ENCODE data around the gene RELN.
"Not testable (repeated sequence)": the region's sequence is repeated elsewhere in the genome, so short reads cannot be mapped to it uniquely, and the experiment has no call there.

The RELN gene

GRCh38 chr7:103989200-103989784 is at the start of gene RELN:
RELN (minus strand) TSS chr7:103989658; CDS start chr7:103989356, 302 bp downstream.
- H3K36me3 Mint-ChIP-seq (ENCODE audit: low read depth): no peaks in the 10 kb centered on the region
- peaks cover 12% of the 10 kb centered on the region for H3K4me1 Mint-ChIP-seq (ENCODE audit: low read depth)
- H3K27ac Mint-ChIP-seq: no peak within 1 kb of the TSS
- H3K4me3 Mint-ChIP-seq: peak within 1 kb of the TSS; percentile 54
- no peaks in the 10 kb centered on the region for H3K9me3 Mint-ChIP-seq
- H3K27me3 Mint-ChIP-seq: peaks cover 65% of the 10 kb centered on the region

GRCh38 chr7:104038136-104038535 is 48.7 kb upstream of the RELN start:
- no peak overlapping the region for H3K27ac Mint-ChIP-seq
- no peaks in the 10 kb centered on the region for H3K36me3 Mint-ChIP-seq (ENCODE audit: low read depth)
- no peak overlapping the region for H3K4me3 Mint-ChIP-seq
- H3K4me1 Mint-ChIP-seq (ENCODE audit: low read depth): no peaks in the 10 kb centered on the region
- peaks cover 19% of the 10 kb centered on the region for H3K27me3 Mint-ChIP-seq
- H3K9me3 Mint-ChIP-seq: no peaks in the 10 kb centered on the region

- H3K36me3 Mint-ChIP-seq (ENCODE audit: low read depth); H3K4me1 Mint-ChIP-seq (ENCODE audit: low read depth); H3K9me3 Mint-ChIP-seq; H3K27ac Mint-ChIP-seq; H3K4me3 Mint-ChIP-seq: not testable (repeated sequence)
- H3K27me3 Mint-ChIP-seq: peaks cover 19% of the 10 kb centered on the region
Measured at GRCh38 chr7:104036889-104037288, 47.4 kb upstream of the RELN start.

- peaks cover 12% of the 10 kb centered on the region for H3K27me3 Mint-ChIP-seq
- H3K4me1 Mint-ChIP-seq (ENCODE audit: low read depth): no peaks in the 10 kb centered on the region
- H3K36me3 Mint-ChIP-seq (ENCODE audit: low read depth): no peaks in the 10 kb centered on the region
- H3K27ac Mint-ChIP-seq: no peak overlapping the region
- no peak overlapping the region for H3K4me3 Mint-ChIP-seq
- H3K9me3 Mint-ChIP-seq: no peaks in the 10 kb centered on the region
Measured at GRCh38 chr7:104035351-104035750, 45.9 kb upstream of the RELN start.

- Mint-ChIP-seq H3K27me3 (peaks cover 12% of the 10 kb centered on the region), H3K27ac (no peak overlapping the region)
Measured at GRCh38 chr7:104034679-104035078, 45.2 kb upstream of the RELN start.

GRCh38 chr7:104033837-104034236 is 44.4 kb upstream of the RELN start:
- Mint-ChIP-seq H3K4me1 (ENCODE audit: low read depth) (no peaks in the 10 kb centered on the region), H3K36me3 (ENCODE audit: low read depth) (no peaks in the 10 kb centered on the region), H3K4me3 (no peak overlapping the region), H3K9me3 (no peaks in the 10 kb centered on the region), H3K27ac (no peak overlapping the region), H3K27me3 (peaks cover 12% of the 10 kb centered on the region)

More at GRCh38 chr7:104034679-104035078, 45.2 kb upstream of the RELN start:
- Mint-ChIP-seq H3K9me3 (no peaks in the 10 kb centered on the region), H3K4me1 (ENCODE audit: low read depth) (no peaks in the 10 kb centered on the region), H3K4me3 (no peak overlapping the region), H3K36me3 (ENCODE audit: low read depth) (no peaks in the 10 kb centered on the region)

- Mint-ChIP-seq H3K36me3 (ENCODE audit: low read depth) (no peaks in the 10 kb centered on the region), H3K27me3 (peaks cover 7% of the 10 kb centered on the region), H3K4me1 (ENCODE audit: low read depth) (no peaks in the 10 kb centered on the region), H3K9me3 (no peaks in the 10 kb centered on the region), H3K4me3 (no peak overlapping the region), H3K27ac (no peak overlapping the region)
Measured at GRCh38 chr7:104032486-104032885, 43.0 kb upstream of the RELN start.

GRCh38 chr7:104029765-104030164 is 40.3 kb upstream of the RELN start:
- H3K27ac Mint-ChIP-seq: no peak overlapping the region
- H3K4me3 Mint-ChIP-seq: no peak overlapping the region
- H3K36me3 Mint-ChIP-seq (ENCODE audit: low read depth): no peaks in the 10 kb centered on the region
- H3K9me3 Mint-ChIP-seq: no peaks in the 10 kb centered on the region
- no peaks in the 10 kb centered on the region for H3K4me1 Mint-ChIP-seq (ENCODE audit: low read depth)
- H3K27me3 Mint-ChIP-seq: peaks cover 3% of the 10 kb centered on the region

- no peak overlapping the region for H3K27ac Mint-ChIP-seq
- H3K4me1 Mint-ChIP-seq (ENCODE audit: low read depth): no peaks in the 10 kb centered on the region
- H3K36me3 Mint-ChIP-seq (ENCODE audit: low read depth): no peaks in the 10 kb centered on the region
- no peak overlapping the region for H3K4me3 Mint-ChIP-seq
- peaks cover 4% of the 10 kb centered on the region for H3K27me3 Mint-ChIP-seq
- no peaks in the 10 kb centered on the region for H3K9me3 Mint-ChIP-seq
Measured at GRCh38 chr7:104024632-104025031, 35.2 kb upstream of the RELN start.

GRCh38 chr7:104023100-104023499 is 33.6 kb upstream of the RELN start:
- Mint-ChIP-seq H3K9me3 (no peaks in the 10 kb centered on the region), H3K27me3 (peaks cover 4% of the 10 kb centered on the region), H3K36me3 (ENCODE audit: low read depth) (no peaks in the 10 kb centered on the region), H3K4me3 (no peak overlapping the region), H3K4me1 (ENCODE audit: low read depth) (no peaks in the 10 kb centered on the region), H3K27ac (no peak overlapping the region)

GRCh38 chr7:104018425-104018824 is 29.0 kb upstream of the RELN start:
- Mint-ChIP-seq H3K9me3 (no peaks in the 10 kb centered on the region), H3K27me3 (peaks cover 7% of the 10 kb centered on the region), H3K4me1 (ENCODE audit: low read depth) (no peaks in the 10 kb centered on the region), H3K36me3 (ENCODE audit: low read depth) (no peaks in the 10 kb centered on the region), H3K27ac (no peak overlapping the region), H3K4me3 (no peak overlapping the region)

GRCh38 chr7:104017001-104017400 is 27.5 kb upstream of the RELN start:
- Mint-ChIP-seq H3K27me3 (peaks cover 7% of the 10 kb centered on the region), H3K4me1 (ENCODE audit: low read depth) (no peaks in the 10 kb centered on the region), H3K4me3 (no peak overlapping the region)

GRCh38 chr7:104012835-104013234 is 23.4 kb upstream of the RELN start:
- H3K9me3 Mint-ChIP-seq: no peaks in the 10 kb centered on the region
- no peaks in the 10 kb centered on the region for H3K4me1 Mint-ChIP-seq (ENCODE audit: low read depth)
- H3K4me3 Mint-ChIP-seq: no peak overlapping the region
- H3K27ac Mint-ChIP-seq: no peak overlapping the region
- H3K27me3 Mint-ChIP-seq: peaks cover 8% of the 10 kb centered on the region
- H3K36me3 Mint-ChIP-seq (ENCODE audit: low read depth): no peaks in the 10 kb centered on the region

More at GRCh38 chr7:104017001-104017400, 27.5 kb upstream of the RELN start:
- no peaks in the 10 kb centered on the region for H3K9me3 Mint-ChIP-seq
- H3K36me3 Mint-ChIP-seq (ENCODE audit: low read depth): no peaks in the 10 kb centered on the region
- no peak overlapping the region for H3K27ac Mint-ChIP-seq

GRCh38 chr7:104011829-104012228 is 22.4 kb upstream of the RELN start:
- Mint-ChIP-seq H3K9me3 (no peaks in the 10 kb centered on the region), H3K4me3 (no peak overlapping the region), H3K27ac (no peak overlapping the region), H3K36me3 (ENCODE audit: low read depth) (no peaks in the 10 kb centered on the region), H3K4me1 (ENCODE audit: low read depth) (no peaks in the 10 kb centered on the region), H3K27me3 (peaks cover 6% of the 10 kb centered on the region)

- Mint-ChIP-seq H3K27me3 (peaks cover 6% of the 10 kb centered on the region), H3K4me1 (ENCODE audit: low read depth) (no peaks in the 10 kb centered on the region), H3K4me3 (no peak overlapping the region)
Measured at GRCh38 chr7:104010052-104010909, 20.8 kb upstream of the RELN start.

More at GRCh38 chr7:104010052-104010909, 20.8 kb upstream of the RELN start:
- Mint-ChIP-seq H3K36me3 (ENCODE audit: low read depth) (no peaks in the 10 kb centered on the region), H3K9me3 (no peaks in the 10 kb centered on the region), H3K27ac (no peak overlapping the region)
